SU-DHL-6 (cell line): Measurements from ENCODE around the gene KCNK18.
"Not testable (repeated sequence)": the region's sequence is repeated elsewhere in the genome, so short reads cannot be mapped to it uniquely, and the experiment has no call there.

Experiments used
- H2AFZ ChIP-seq: fragments of 200-600 bp; sonication (generic); 2 replicates; pipeline ENCODE4 v1.6.1; 2014; ENCODE audit warnings: low read depth, mild to moderate bottlenecking, moderate library complexity, mixed read lengths, antibody characterized with exemption, low read length; ENCODE audit not compliant: severe bottlenecking
- H3F3A ChIP-seq: fragments of 200-600 bp; shearing (Covaris generic); 2 replicates; pipeline ENCODE4 v1.6.0; 2016; ENCODE audit warnings: antibody characterized with exemption, mild to moderate bottlenecking; ENCODE audit not compliant: insufficient read depth
- H3K27ac ChIP-seq: fragments of 200-600 bp; sonication (generic); 2 replicates; pipeline ENCODE4 v1.5.1; 2016; ENCODE audit warnings: low read depth, mild to moderate bottlenecking, low read length, moderate library complexity, mixed read lengths
- H3K27me3 ChIP-seq: fragments of 200-600 bp; sonication (generic), shearing (Covaris generic); 2 replicates; pipeline ENCODE4 v1.6.0; 2014; ENCODE audit warnings: mild to moderate bottlenecking, low read length
- H3K36me3 ChIP-seq: fragments of 200-600 bp; sonication (generic); 2 replicates; pipeline ENCODE4 v1.6.1; 2014; ENCODE audit warnings: mild to moderate bottlenecking, low read length, mixed read lengths
- H3K4me2 ChIP-seq: fragments of 300-600, 200-600 bp; shearing (Covaris generic), sonication (generic); 2 replicates; pipeline ENCODE4 v1.6.0; 2014; ENCODE audit warnings: low read length, low read depth, mild to moderate bottlenecking; ENCODE audit not compliant: poor library complexity, severe bottlenecking
- H3K4me3 ChIP-seq: fragments of 200-600 bp; sonication (generic); 2 replicates; pipeline ENCODE4 v1.5.1; 2014; ENCODE audit warnings: antibody characterized with exemption, low read length, mild to moderate bottlenecking, mixed read lengths; ENCODE audit not compliant: insufficient read depth, poor library complexity, severe bottlenecking
- H3K79me2 ChIP-seq: fragments of 200-600 bp; sonication (generic); 2 replicates; pipeline ENCODE4 v1.6.1; 2014; ENCODE audit warnings: mild to moderate bottlenecking, low read length, moderate library complexity; ENCODE audit not compliant: insufficient read depth
- H3K9ac ChIP-seq: fragments of 200-600 bp; sonication (generic); 2 replicates; pipeline ENCODE4 v1.7.0; 2014; ENCODE audit warnings: mild to moderate bottlenecking, low read length
- H3K9me2 ChIP-seq: fragments of 200-600 bp; sonication (generic); replicated peaks from 2 replicates; pipeline ENCODE4 v1.6.1; 2014; ENCODE audit warnings: low read length; ENCODE audit not compliant: insufficient read depth
- H3K9me3 ChIP-seq: fragments of 200-600 bp; sonication (generic); 2 replicates; pipeline ENCODE4 v1.6.1; 2014; ENCODE audit warnings: low read length, mixed read lengths; ENCODE audit not compliant: insufficient read depth
- H4K20me1 ChIP-seq: fragments of 200-600 bp; sonication (generic); 2 replicates; pipeline ENCODE4 v1.6.1; 2014; ENCODE audit warnings: low read depth, mild to moderate bottlenecking, antibody characterized with exemption, low read length, moderate library complexity, mixed read lengths
- EZH2phosphoT487 ChIP-seq: fragments of 200-600 bp; sonication (generic), shearing (Covaris generic); conservative IDR thresholded peaks from 2 replicates; pipeline ENCODE4 v1.6.1; 2018; ENCODE audit warnings: mild to moderate bottlenecking, antibody characterized with exemption, low read length, moderate library complexity, mixed read lengths
- TF ChIP-seq, protein P1 (sequence below): fragments of 200-600 bp; sonication (generic); IDR thresholded peaks from one replicate; pipeline ENCODE4 v1.5.1; 2017; ENCODE audit warnings: antibody characterized with exemption, mild to moderate bottlenecking, low read length, moderate library complexity; ENCODE audit not compliant: insufficient read depth, poor library complexity, severe bottlenecking

KCNK18 gene

DNA sequence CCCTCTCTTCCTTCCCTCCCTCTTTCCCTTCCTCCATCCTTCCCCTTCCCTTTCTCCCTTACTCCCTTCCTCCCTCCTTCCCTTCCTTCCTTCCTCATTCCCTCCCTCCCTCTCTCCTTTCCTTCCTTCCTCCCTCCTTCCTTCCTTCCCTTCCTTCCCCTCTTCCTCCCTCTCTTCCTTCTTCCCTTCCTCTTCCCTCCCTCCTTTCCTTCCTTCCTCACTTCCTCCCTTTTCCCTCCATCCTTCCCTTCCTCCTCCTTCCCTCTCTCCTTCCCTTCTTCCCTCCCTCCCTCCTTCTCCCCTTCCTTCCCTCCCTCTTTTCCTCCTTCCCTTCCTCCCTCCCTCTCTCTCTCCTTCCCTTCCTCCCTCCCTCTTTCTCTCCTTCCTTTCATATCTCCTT is 30.9 kb downstream of the KCNK18 start:
- no peaks in the 10 kb centered on the region for H4K20me1 ChIP-seq
- no peaks in the 10 kb centered on the region for H3K36me3 ChIP-seq
- H3K4me3 ChIP-seq = no peak overlapping the region
- H3K4me2 ChIP-seq = no peak overlapping the region
- H2AFZ ChIP-seq = no peak overlapping the region
- no peak overlapping the region for H3K27ac ChIP-seq
- H3K9me2 ChIP-seq = no peaks in the 10 kb centered on the region
- H3F3A ChIP-seq = no peaks in the 10 kb centered on the region
- TF ChIP-seq, protein P1, sequence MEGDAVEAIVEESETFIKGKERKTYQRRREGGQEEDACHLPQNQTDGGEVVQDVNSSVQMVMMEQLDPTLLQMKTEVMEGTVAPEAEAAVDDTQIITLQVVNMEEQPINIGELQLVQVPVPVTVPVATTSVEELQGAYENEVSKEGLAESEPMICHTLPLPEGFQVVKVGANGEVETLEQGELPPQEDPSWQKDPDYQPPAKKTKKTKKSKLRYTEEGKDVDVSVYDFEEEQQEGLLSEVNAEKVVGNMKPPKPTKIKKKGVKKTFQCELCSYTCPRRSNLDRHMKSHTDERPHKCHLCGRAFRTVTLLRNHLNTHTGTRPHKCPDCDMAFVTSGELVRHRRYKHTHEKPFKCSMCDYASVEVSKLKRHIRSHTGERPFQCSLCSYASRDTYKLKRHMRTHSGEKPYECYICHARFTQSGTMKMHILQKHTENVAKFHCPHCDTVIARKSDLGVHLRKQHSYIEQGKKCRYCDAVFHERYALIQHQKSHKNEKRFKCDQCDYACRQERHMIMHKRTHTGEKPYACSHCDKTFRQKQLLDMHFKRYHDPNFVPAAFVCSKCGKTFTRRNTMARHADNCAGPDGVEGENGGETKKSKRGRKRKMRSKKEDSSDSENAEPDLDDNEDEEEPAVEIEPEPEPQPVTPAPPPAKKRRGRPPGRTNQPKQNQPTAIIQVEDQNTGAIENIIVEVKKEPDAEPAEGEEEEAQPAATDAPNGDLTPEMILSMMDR = no peak
- no peak for TF ChIP-seq EZH2phosphoT487
- no peaks in the 10 kb centered on the region for H3K27me3 ChIP-seq
- no peak overlapping the region for H3K9ac ChIP-seq
- H3K9me3 ChIP-seq = no peaks in the 10 kb centered on the region
- no peaks in the 10 kb centered on the region for H3K79me2 ChIP-seq

- H2AFZ ChIP-seq, H3K27me3 ChIP-seq, H3K9me3 ChIP-seq, H4K20me1 ChIP-seq, H3K79me2 ChIP-seq, H3K4me3 ChIP-seq, H3K27ac ChIP-seq, H3K9me2 ChIP-seq, H3K4me2 ChIP-seq, H3F3A ChIP-seq, H3K36me3 ChIP-seq, H3K9ac ChIP-seq: not testable (repeated sequence)
These were observed 32.8 kb downstream of the KCNK18 start for GRCh38 chr10:117230107-117230506.

DNA sequence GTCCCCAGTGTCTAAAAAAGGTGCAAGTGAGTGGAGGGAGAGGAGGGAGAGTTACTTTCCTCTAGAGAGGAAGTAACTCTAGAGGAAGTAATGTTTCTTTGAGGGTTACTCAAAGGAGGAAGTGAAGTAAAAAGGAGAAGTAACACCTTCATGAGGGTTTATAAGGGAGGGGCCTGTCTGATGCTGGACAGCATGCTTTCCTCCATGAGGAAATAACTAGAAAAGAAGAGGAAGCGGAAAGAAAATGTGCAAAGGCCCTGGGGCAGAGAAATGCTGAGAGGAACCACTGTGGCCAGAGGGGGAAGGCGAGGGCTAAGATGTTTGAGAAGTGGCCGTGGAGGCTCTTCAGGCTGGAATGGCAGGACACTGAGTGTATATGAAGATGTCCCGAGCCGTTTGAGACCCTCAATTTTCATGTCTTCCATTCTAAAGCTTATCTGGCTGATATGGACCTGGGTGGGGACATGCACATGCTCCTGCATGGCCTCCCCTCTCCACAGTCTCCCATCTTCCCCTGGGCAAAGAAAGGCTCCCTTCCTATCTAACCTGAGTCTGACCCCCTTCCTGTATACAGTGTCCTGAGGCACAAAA is 40.2 kb downstream of the KCNK18 start:
- no peak overlapping the region for H3K4me2 ChIP-seq
- H3K9ac ChIP-seq = no peak overlapping the region
- H3K27ac ChIP-seq = no peak overlapping the region
- no peaks in the 10 kb centered on the region for H3K27me3 ChIP-seq
- no peak overlapping the region for H2AFZ ChIP-seq
- H3K36me3 ChIP-seq = no peaks in the 10 kb centered on the region
- H4K20me1 ChIP-seq = no peaks in the 10 kb centered on the region
- no peaks in the 10 kb centered on the region for H3K9me2 ChIP-seq
- TF ChIP-seq, protein P1 = no peak
- TF ChIP-seq EZH2phosphoT487 = no peak
- no peak overlapping the region for H3K4me3 ChIP-seq
- H3K9me3 ChIP-seq = 0 out of 2 replicates have a peak, but pooled peaks cover 5% of the 10 kb centered on the region
- no peaks in the 10 kb centered on the region for H3K79me2 ChIP-seq
- H3F3A ChIP-seq = no peaks in the 10 kb centered on the region

GRCh38 chr10:117239051-117239450 is 41.8 kb downstream of the KCNK18 start:
- no peak overlapping the region for H3K9ac ChIP-seq
- no peak for TF ChIP-seq EZH2phosphoT487
- TF ChIP-seq, protein P1 = no peak
- H2AFZ ChIP-seq = no peak overlapping the region
- no peak overlapping the region for H3K4me3 ChIP-seq
- H3K27me3 ChIP-seq = no peaks in the 10 kb centered on the region
- 0 out of 2 replicates have a peak, but pooled peaks cover 5% of the 10 kb centered on the region for H3K9me3 ChIP-seq
- H3K27ac ChIP-seq = no peak overlapping the region
- H3K4me2 ChIP-seq = no peak overlapping the region
- no peaks in the 10 kb centered on the region for H4K20me1 ChIP-seq
- H3K79me2 ChIP-seq = no peaks in the 10 kb centered on the region
- no peaks in the 10 kb centered on the region for H3F3A ChIP-seq
- no peaks in the 10 kb centered on the region for H3K36me3 ChIP-seq
- no peaks in the 10 kb centered on the region for H3K9me2 ChIP-seq
